ENCODE results near the gene ZYG11B.
"Not testable (repeated sequence)": the region's sequence is repeated elsewhere in the genome, so short reads cannot be mapped to it uniquely, and the experiment has no call there.

The ZYG11B gene

DNA sequence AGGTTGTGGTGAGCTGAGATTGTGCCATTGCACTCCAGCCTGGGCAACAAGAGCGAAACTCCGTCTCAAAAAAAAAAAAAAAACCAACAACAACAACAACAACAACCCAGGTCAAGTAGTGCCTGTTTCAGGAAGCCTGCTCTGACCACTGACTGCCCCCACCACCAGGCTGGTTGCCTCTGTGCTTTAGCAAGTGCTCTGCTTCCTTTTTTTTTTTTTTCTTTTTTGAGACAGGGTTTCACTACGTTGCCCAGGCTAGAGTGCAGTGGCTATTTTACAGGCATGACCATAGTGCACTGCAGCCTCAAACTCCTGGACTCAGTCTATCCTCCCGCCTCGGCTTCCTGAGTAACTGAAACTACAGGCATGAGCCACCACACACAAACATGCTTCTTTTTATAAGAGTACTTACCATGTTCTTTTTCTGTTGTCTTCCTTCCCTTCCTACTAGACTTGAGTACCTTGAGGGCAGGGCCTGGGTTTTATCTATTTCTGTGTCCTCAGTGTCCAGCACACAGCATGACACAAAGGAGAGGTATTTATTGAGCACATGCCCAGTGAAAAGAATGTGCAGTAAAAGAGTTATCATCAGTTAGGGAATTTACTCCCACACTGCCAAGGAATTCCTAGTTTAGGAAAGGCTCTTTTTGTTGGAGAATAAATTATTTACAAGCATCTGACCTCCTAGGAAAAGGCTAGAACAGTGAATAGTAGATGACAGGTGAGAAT, 18.2 kb upstream of the ZYG11B start:
- DNase-seq (ENCODE audit: low read depth in 3 of 3): no peak

- DNase-seq (ENCODE audit: low read depth in 3 of 3): no peak
Measured at GRCh38 chr1:52709016-52709415, 17.2 kb upstream of the ZYG11B start.

- no peak for DNase-seq (ENCODE audit: low read depth in 3 of 3)
Measured at GRCh38 chr1:52713590-52713989, 12.7 kb upstream of the ZYG11B start.

DNA sequence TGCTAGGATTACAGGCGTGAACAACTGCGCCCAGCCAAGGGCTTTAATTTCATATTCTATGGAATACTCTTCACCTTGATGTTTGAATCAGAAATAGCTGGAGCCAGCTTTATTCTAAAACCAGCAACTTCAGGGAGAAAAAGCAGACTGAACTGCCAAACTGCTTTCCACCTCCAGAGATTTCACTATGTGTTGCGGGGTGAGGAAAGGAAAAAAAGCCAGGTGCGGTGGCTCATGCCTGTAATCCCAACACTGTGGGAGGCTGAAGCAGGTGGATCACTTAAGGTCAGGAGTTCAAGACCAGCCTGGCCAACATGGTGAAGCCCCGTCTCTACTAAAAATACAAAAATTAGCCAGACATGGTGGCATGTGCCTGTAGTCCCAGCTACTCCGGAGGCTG, 11.0 kb upstream of the ZYG11B start:
- not testable (repeated sequence) for DNase-seq (ENCODE audit: low read depth in 3 of 3)

- no peak for DNase-seq (ENCODE audit: low read depth in 3 of 3)
Measured at GRCh38 chr1:52723260-52723659, 3.0 kb upstream of the ZYG11B start.

- no peak for DNase-seq (ENCODE audit: low read depth in 3 of 3)
Measured at GRCh38 chr1:52725903-52726264, 369 bp upstream of the ZYG11B start.

DNA sequence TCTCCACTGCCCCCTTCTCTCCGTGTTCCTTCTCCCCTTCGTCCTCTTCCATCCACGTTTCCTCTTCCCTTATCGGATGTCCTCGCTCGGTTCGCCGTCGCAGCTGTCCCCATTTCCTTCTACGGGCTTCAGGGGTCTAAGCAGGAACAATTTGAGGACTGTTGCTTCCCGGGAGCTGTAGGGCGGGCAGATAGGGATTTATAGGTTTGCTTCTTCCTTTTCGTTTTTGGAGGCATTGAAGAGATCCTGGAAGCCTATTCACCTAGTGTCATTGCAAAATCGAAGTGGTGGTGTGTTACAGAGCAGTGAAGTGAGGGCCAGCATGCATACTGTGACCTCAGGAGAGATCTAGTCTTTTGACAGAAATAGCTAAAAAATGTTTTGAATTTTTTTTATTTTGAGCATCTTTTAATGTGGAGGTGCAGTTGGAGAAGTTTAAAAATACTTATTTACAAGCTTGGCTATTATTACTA, 897 bp downstream of the ZYG11B start:
- DNase-seq (ENCODE audit: low read depth in 3 of 3): peak in 1 of 3 experiments; percentile 9

DNA sequence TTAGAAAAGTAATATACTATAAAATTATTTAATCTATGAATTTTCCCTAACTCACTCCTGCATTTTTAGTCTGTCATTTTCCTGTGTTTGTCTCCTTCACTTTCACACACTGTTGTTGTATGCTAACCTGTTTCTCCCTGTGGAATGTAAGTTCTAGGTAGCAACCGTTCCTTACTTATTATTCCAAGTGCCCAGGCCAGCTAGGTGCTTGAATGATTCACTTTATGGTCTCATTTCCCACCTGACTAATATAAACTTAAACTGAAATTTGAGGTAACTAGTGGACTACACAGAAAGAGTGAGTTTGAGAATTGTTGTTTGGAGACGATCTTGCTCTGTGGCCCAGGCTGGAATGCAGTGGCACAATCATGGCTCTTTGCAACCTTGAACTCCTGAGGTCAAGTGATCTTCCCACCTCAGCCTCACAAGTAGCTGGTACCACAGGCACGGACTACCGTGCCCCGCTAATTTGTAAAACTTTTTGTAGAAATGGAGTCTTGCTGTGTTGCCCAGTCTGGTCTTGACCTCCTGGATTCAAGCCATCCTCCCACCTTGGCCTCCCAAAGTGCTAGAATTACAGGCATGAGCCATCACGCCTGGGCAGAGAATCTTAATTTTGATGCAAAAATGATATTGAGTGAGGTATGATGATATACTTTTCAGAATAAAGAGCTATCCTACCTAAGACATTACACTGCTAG, 1.9 kb downstream of the ZYG11B start:
- DNase-seq (ENCODE audit: low read depth in 3 of 3): no peak

DNA sequence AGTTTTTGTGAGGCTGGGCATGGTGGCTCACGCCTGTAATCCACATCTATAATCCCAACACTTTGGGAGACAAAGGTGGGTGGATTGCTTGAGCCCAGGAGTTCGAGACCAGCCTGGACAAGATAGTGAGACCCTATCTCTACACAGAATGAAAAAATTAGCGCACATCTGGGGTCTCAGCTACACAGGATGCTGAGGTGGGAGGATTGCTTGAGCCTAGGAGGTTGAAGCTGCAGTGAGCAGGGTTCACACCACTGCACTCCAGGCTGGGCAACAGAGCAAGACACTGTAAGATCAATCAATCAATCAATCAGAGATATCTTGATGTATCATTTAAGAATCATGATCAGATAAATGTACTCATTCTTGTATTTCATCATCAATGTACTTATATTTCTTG, 7.1 kb downstream of the ZYG11B start:
- DNase-seq (ENCODE audit: low read depth in 3 of 3): no peak

DNA sequence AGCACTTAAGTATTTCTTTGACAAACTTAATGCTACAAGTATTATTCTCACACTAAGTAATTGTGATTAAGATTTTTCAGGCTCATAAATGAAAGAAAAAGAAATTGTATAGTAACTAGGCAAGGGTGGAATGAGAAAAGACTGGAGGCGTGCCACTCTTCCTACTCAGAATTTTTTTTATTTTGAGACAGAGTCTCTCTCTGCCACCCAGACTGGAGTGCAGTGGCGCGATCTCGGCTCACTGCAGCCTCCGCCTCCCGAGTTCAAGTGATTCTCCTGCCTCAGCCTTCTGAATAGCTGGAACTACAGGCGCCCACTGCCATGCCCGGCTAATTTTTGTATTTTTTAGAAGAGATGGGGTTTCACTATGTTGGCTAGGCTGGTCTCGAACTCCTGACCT, 9.1 kb downstream of the ZYG11B start:
- DNase-seq (ENCODE audit: low read depth in 3 of 3): not testable (repeated sequence)

GRCh38 chr1:52738148-52738547, 11.9 kb downstream of the ZYG11B start:
- no peak for DNase-seq (ENCODE audit: low read depth in 3 of 3)

GRCh38 chr1:52738893-52739292, 12.6 kb downstream of the ZYG11B start:
- DNase-seq (ENCODE audit: low read depth in 3 of 3): no peak

GRCh38 chr1:52739699-52740467, 13.6 kb downstream of the ZYG11B start:
- no peak for DNase-seq (ENCODE audit: low read depth in 3 of 3)

DNA sequence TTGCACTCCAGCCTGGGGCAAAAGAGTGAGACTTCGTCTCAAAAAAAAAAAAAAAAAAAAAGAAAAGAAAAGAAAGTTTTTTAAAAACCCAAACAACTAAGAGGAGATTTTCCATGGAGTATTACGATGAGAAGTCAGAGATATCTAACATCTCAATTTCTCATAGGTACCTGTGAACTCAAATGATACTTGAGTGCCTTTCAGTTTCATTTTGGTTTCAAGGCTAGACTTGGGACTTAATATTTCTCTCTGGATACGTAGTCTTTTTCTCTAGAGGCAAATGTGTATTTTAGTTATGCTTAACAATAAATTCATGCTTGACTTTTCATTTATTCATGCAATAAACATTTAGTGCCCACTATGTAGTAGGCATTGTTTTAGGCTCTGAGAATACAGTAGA, 15.0 kb downstream of the ZYG11B start:
- DNase-seq (ENCODE audit: low read depth in 3 of 3): no peak

DNA sequence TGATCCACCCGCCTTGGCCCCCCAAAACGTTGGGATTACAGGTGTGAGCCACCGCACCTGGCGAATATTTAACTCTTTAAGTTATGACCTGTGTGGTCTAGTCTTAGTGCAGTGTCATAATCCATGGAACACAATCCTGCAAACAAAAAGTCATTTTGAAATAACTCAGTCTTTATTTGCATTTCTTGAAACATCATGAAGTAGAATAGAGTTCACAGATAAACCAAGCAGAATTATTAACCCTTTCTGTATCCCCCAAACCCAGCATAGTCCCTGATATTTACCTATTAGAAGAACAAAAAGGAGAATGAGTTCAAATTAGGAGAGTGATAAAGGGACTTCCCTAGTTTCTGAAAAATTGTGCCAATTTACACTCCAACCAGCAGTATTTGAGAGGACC, 19.9 kb downstream of the ZYG11B start:
- DNase-seq (ENCODE audit: low read depth in 3 of 3): no peak

DNA sequence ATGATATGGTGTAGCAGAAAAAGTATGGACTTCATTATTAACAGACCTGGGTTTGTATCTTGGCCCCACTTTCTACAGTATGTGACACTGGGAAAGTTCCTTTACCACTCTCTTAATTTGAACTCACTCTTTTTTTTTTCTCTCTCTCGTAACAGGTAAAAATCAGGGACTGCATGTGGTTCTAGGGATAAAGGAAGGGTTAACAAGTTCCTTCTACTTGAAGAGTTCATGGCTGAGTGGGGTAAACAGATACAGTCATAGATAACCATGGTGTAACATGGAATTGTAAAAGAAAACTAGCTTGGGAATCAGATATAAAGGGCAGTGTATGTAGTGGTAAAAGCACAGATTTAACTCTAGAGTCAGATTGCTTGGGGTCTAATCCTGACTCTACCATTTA, 21.2 kb downstream of the ZYG11B start:
- DNase-seq (ENCODE audit: low read depth in 3 of 3): no peak

GRCh38 chr1:52748119-52748518, 21.9 kb downstream of the ZYG11B start:
- no peak for DNase-seq (ENCODE audit: low read depth in 3 of 3)

GRCh38 chr1:52749496-52749895, 23.2 kb downstream of the ZYG11B start:
- not testable (repeated sequence) for DNase-seq (ENCODE audit: low read depth in 3 of 3)

DNA sequence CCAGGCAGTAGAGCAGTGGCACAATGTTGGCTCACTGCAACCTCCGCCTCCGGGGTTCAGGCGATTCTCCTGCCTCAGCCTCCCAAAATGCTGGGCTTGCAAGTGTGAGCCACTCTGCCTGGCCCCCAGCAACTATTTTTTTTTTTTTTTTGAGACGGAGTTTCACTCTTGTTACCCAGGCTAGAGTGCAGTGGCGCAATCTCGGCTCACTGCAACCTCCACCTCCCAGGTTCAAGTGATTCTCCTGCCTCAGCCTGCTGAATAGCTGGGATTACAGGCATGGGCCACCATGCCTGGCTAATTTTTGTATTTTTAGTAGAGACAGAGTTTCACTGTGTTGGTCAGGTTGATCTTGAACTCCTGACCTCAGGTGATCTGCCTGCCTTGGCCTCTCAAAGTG, 23.9 kb downstream of the ZYG11B start:
- not testable (repeated sequence) for DNase-seq (ENCODE audit: low read depth in 3 of 3)

GRCh38 chr1:52751589-52752483, 25.6 kb downstream of the ZYG11B start:
- no peak for DNase-seq (ENCODE audit: low read depth in 3 of 3)

DNA sequence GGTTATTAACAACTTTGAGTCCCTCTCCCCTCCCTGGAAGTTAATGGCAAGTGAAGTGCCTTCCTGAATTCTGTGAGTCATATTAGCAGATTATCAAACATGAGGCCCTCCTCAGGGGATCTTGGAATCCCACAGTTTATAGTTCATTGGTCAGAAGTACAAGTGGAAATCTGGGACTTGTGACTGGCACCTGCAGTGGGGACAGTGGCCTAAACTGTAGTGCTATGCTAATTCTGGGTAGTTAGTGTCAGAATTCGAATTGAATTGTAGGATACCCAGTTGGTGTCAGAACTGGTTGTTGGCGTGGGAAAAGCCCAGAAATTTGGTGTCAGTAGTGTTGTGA, 26.2 kb downstream of the ZYG11B start:
- no peak for DNase-seq (ENCODE audit: low read depth in 3 of 3)

DNA sequence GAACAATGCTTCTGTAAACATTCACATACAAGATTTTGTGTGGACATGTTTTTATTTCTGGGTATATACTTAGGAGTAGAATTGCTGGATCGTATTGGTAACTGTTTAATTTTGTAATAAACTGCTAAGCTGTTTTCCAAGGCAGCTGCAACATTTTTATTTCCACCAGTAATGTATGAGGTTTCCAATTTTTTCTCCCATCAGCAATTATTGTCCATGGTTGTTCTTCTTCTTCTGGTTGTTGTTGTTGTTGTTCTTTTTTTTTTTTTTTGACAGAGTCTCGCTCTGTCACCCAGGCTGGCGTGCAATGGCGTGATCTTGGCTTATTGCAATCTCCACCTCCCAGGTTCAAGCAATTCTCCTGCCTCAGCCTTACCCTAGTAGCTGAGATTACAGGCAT, 26.9 kb downstream of the ZYG11B start:
- DNase-seq (ENCODE audit: low read depth in 3 of 3): no peak
